Adrenal gland (tissue), 12 donors: ENCODE measurements around the gene ZMYM2. TPM values are rescaled to one million over a fixed set of nuclear protein-coding genes. Genes with fewer than 3 reads are reported as not detected.
A peak's percentile ranks its signal among the peaks of the same experiment; 100 is the strongest.

Experiments used
- DNase-seq, 7 donors: peaks; one replicate each; pipeline ENCODE4 v3.0.0-alpha.2; 2019 to 2020
- H3K27ac ChIP-seq, 5 donors: fragments of 200-600 bp; sonication (generic) in 4 of 5; 1 replicate in 3 of 5; 2 replicates in 2 of 5; pipeline versions ENCODE4 v1.5.1 to v1.8.0; 2016 to 2020; ENCODE audit warnings: mild to moderate bottlenecking in 1 of 5
- H3K27me3 ChIP-seq: fragments of 200-600 bp; 2 replicates; pipeline ENCODE4 v1.8.0; 2021
- H3K36me3 ChIP-seq, 2 donors: fragments of 200-600 bp; replicated peaks in 1 of 2; 1 replicate in 1 of 2; 2 replicates in 1 of 2; pipeline versions ENCODE4 v1.5.1 to v1.8.0; 2018 to 2022
- H3K4me1 ChIP-seq, 2 donors: fragments of 200-600 bp; replicated peaks in 1 of 2; 1 replicate in 1 of 2; 2 replicates in 1 of 2; pipeline versions ENCODE4 v1.5.1 to v1.8.0; 2018 to 2021
- H3K4me3 ChIP-seq, 4 donors: fragments of 200-600 bp; sonication (generic) in 3 of 4; one replicate each; pipeline ENCODE4 v1.5.1; 2016 to 2018
- H3K9me3 ChIP-seq, 3 donors: fragments of 200-600 bp; sonication (generic) in 1 of 3; replicated peaks in 1 of 3; 1 replicate in 2 of 3; 2 replicates in 1 of 3; pipeline versions ENCODE4 v1.5.1 to v1.8.0; 2016 to 2021
- POLR2A ChIP-seq, 2 donors: fragments of 450-650 bp; IDR thresholded peaks; one replicate each; pipeline ENCODE4 v1.6.1; 2017; ENCODE audit warnings: antibody characterized with exemption in 2 of 2, mild to moderate bottlenecking in 2 of 2, moderate library complexity in 1 of 2
- WGBS, 4 donors: extraction: QIAGEN DNeasy Blood & Tissue Kit in 2 of 4; methylation state at CpG; one replicate each; pipeline versions ENCODE4 v1.1.5 to v1.1.7; 2013 to 2017; 5-methylcytosine and 5-hydroxymethylcytosine counted together
- intact Hi-C, 2 donors: fragments of 100-400 bp; cut with DNase I; formaldehyde crosslinking; loops; one replicate each; pipeline versions ENCODE4 v1.14.1 to v1.15.0; 2022 to 2023
- polyA plus RNA-seq, 3 donors: library from polyadenylated mRNA; stranded (reverse); fragments of 200-250 nt in 2 of 3; fragments of 350-450 nt in 1 of 3; fragmentation: Illumina TruSeq in 1 of 3; extraction: RNeasy Lipid Tissue Mini Kit (QIAGEN cat#74804) in 1 of 3; gene quantifications; one replicate each; pipeline ENCODE4 v1.2.3, GENCODE V29; 2013 to 2014
- total RNA-seq, 9 donors: library from RNA; depleted of rRNA in 4 of 9; stranded (reverse); fragments of >200 nt in 4 of 9; fragments of 120-200 nt in 1 of 9; fragmentation: NEBNext Ultra II Directional in 1 of 9; extraction: Animal tissue kit (Norgen Biotek cat#: 25700) in 1 of 9; gene quantifications; one replicate each; pipeline versions ENCODE4 v1.1.0 to v1.2.4, GENCODE V29; 2013 to 2023
- TF ChIP-seq, protein P1 (sequence below), 6 experiments: fragments of 450-650 bp in 4 of 6; fragments of 200-600 bp in 2 of 6; sonication (generic) in 1 of 6; IDR thresholded peaks; 1 replicate in 5 of 6; 2 replicates in 1 of 6; pipeline versions ENCODE4 v1.5.1 to v1.8.0; 2016 to 2021; ENCODE audit warnings: antibody characterized with exemption in 6 of 6, mild to moderate bottlenecking in 2 of 6, moderate library complexity in 1 of 6
- donor health status: healthy with polysubstance abuse.
- donor health status: Bipolar disorder and iron deficiency.
- donor health status: DM: yes; HTN: yes; CAD: no.
- donor health status: DM: no; HTN: no; CAD: no.
- donor health status: DM: no; HTN: no; CAD: no.
- donor health status: DM: yes; HTN: yes; CAD: no.

Gene ZMYM2
- total and polyA plus RNA-seq, 12 donors = 28.0 to 125 (median 73.8) TPM

GRCh38 chr13:19982447-19983043 lies 24.0 kb downstream of the ZMYM2 start:
- H3K27ac ChIP-seq = no peak overlapping the region
- intact Hi-C loops = no loop called here
- H3K9me3 ChIP-seq = peaks cover 0 to 8% (median 0%) of the 10 kb centered on the region in 3 donors
- DNase-seq = no peak
- peaks cover 0 to 4% of the 10 kb centered on the region in 2 donors for H3K4me1 ChIP-seq
- H3K27me3 ChIP-seq = no peaks in the 10 kb centered on the region
- TF ChIP-seq, protein P1, sequence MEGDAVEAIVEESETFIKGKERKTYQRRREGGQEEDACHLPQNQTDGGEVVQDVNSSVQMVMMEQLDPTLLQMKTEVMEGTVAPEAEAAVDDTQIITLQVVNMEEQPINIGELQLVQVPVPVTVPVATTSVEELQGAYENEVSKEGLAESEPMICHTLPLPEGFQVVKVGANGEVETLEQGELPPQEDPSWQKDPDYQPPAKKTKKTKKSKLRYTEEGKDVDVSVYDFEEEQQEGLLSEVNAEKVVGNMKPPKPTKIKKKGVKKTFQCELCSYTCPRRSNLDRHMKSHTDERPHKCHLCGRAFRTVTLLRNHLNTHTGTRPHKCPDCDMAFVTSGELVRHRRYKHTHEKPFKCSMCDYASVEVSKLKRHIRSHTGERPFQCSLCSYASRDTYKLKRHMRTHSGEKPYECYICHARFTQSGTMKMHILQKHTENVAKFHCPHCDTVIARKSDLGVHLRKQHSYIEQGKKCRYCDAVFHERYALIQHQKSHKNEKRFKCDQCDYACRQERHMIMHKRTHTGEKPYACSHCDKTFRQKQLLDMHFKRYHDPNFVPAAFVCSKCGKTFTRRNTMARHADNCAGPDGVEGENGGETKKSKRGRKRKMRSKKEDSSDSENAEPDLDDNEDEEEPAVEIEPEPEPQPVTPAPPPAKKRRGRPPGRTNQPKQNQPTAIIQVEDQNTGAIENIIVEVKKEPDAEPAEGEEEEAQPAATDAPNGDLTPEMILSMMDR (IDR thresholded peaks at IDR 0.05) = no peak
- no peak for TF ChIP-seq POLR2A (IDR thresholded peaks at IDR 0.05)
- WGBS, 4 donors = 85 to 91% (median 87%) methylated on average over 5 of the region's 5 CpGs
- no peak overlapping the region for H3K4me3 ChIP-seq
- peaks cover 0 to 6% of the 10 kb centered on the region in 2 donors for H3K36me3 ChIP-seq

DNA sequence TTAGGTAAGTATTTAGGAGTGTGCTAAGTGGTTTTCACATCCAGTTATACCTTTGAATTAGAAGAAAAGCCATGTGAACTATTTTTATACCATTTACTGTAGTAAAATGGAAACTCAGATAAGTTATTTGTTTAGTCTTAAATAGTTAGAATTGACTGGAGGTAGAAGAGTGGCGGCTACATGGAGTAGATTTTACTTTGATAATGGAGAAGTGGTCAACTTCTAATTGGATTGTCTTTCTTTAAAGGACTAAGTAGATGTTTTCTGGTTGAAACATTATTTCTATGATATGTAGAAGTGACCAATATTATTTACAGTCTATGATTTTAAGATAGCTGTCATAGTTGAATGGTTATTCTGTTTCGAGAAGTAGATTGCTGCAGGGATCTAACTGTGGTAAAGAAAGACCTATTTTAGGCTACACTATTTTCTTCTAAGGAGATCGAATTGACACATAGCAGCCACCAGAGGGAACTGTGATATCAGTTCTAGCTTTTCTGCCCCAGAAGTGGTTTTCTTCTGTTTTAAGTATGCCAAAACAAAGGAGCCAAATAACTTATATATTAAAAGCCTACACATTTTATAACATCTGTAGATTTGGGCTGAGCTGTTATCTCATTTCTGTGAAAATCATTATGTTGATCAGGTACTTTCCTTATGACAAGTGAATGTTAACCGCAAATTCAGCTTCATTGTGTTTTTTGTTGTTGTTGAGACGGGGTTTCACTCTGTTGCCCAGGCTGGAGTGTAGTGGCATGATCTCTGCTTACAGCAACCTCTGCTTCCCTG lies 26.1 kb downstream of the ZMYM2 start:
- peaks cover 0 to 6% of the 10 kb centered on the region in 2 donors for H3K4me1 ChIP-seq
- H3K9me3 ChIP-seq = no peaks in the 10 kb centered on the region
- DNase-seq = peak in 1 of 7 donors; percentile 13
- H3K27ac ChIP-seq = no peak overlapping the region
- no peaks in the 10 kb centered on the region for H3K36me3 ChIP-seq
- intact Hi-C loops = no loop called here
- no peak for TF ChIP-seq POLR2A (IDR thresholded peaks at IDR 0.05)
- TF ChIP-seq, protein P1 (IDR thresholded peaks at IDR 0.05) = peak; percentile 23 to 59 (median 39)
- no peaks in the 10 kb centered on the region for H3K27me3 ChIP-seq
- no peak overlapping the region for H3K4me3 ChIP-seq
- 65 to 73% (median 67%) methylated on average over 5 of the region's 5 CpGs for WGBS, 4 donors

DNA sequence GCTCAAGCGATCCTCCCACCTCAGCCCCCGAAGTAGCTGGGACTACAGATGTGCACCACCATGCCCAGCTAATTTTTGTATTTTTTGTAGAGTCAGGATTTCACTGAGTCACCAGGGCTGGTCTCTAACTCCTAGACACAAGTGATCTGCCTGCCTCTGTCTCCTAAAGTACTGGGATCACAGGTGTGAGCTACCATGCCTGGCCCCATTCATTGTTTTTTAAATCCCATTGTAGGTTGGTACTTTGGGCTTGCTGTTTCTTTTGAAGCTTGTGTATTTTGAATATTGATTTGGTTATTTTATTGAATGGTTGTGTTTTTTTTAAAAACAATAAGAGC lies 26.7 kb downstream of the ZMYM2 start:
- H3K27ac ChIP-seq = no peak overlapping the region
- intact Hi-C loops = no loop called here
- WGBS, 4 donors = 46 to 72% (median 50%) methylated on average over 2 of the region's 2 CpGs
- H3K36me3 ChIP-seq = no peaks in the 10 kb centered on the region
- TF ChIP-seq, protein P1 (IDR thresholded peaks at IDR 0.05) = no peak
- no peak for TF ChIP-seq POLR2A (IDR thresholded peaks at IDR 0.05)
- DNase-seq = no peak
- H3K4me1 ChIP-seq = peaks cover 5 to 12% of the 10 kb centered on the region in 2 donors
- no peak overlapping the region for H3K4me3 ChIP-seq
- H3K27me3 ChIP-seq = no peaks in the 10 kb centered on the region
- H3K9me3 ChIP-seq = no peaks in the 10 kb centered on the region

- Histone ChIP-seq H3K27ac (no peak overlapping the region), H3K36me3 (peaks cover 0 to 29% of the 10 kb centered on the region in 2 donors), H3K9me3 (no peaks in the 10 kb centered on the region), H3K4me1 (peaks cover 8 to 12% of the 10 kb centered on the region in 2 donors), H3K4me3 (no peak overlapping the region), H3K27me3 (no peaks in the 10 kb centered on the region)
- 92 to 98% (median 92%) methylated on average over 2 of the region's 2 CpGs for WGBS, 4 donors
- intact Hi-C loops = no loop called here
- DNase-seq = no peak
- no peak for TF ChIP-seq POLR2A (IDR thresholded peaks at IDR 0.05)
- TF ChIP-seq, protein P1 (IDR thresholded peaks at IDR 0.05) = no peak
Measured at GRCh38 chr13:19991531-19991930, 33.0 kb downstream of the ZMYM2 start.
